22Rv1 (cell line): ENCODE data around the gene RAB43.

Experiments
- CTCF ChIP-seq: fragments of 450-650 bp; IDR thresholded peaks from 2 replicates; pipeline ENCODE4 v1.5.1; 2017; ENCODE audit warnings: mild to moderate bottlenecking
- ZFX ChIP-seq: fragments of 450-650 bp; IDR thresholded peaks from 2 replicates; pipeline ENCODE4 v1.6.1; 2017; ENCODE audit warnings: antibody characterized with exemption, borderline replicate concordance

GRCh38 chr3:129058441-129059200 is 63.0 kb downstream of the RAB43 start:
- TF ChIP-seq CTCF (peak; percentile 12; the same call in 1 of the 2 replicates), ZFX (no peak)
